Stimulated activated memory B cell treated with anti-CD40 and anti-IgM and Interleukin-4, amounts not matched to agents 10 μg/mL and 1 μg/mL and 100 μg/mL, for 72 hours (primary cell): Measurements from ENCODE around the gene TUBB.
"Not testable (repeated sequence)": the region's sequence is repeated elsewhere in the genome, so short reads cannot be mapped to it uniquely, and the experiment has no call there.

ENCODE experiments used
- ATAC-seq: fragments of 150-1000 bp; cut with Tn5 transposase; 2 replicates; pipeline ENCODE4 v1.10.0; 2021
- H3K27ac Mint-ChIP-seq: one replicate; pipeline ENCODE4 v1.8.0; 2022; ENCODE audit warnings: mild to moderate bottlenecking, mixed read lengths
- H3K27me3 Mint-ChIP-seq: one replicate; pipeline ENCODE4 v1.8.0; 2022; ENCODE audit warnings: mixed read lengths
- H3K36me3 Mint-ChIP-seq: one replicate; pipeline ENCODE4 v1.8.0; 2022; ENCODE audit warnings: mixed read lengths
- H3K4me1 Mint-ChIP-seq: one replicate; pipeline ENCODE4 v1.8.0; 2022; ENCODE audit warnings: mixed read lengths
- H3K4me3 Mint-ChIP-seq: one replicate; pipeline ENCODE4 v1.8.0; 2022; ENCODE audit warnings: mild to moderate bottlenecking, moderate library complexity, mixed read lengths
- H3K9me3 Mint-ChIP-seq: one replicate; pipeline ENCODE4 v1.8.0; 2022; ENCODE audit warnings: mixed read lengths

Gene TUBB

GRCh38 chr6:30722280-30723112 lies 2.3 kb downstream of the TUBB start:
- peaks cover 47% of the 10 kb centered on the region for H3K36me3 Mint-ChIP-seq
- no peak for ATAC-seq
- no peaks in the 10 kb centered on the region for H3K27me3 Mint-ChIP-seq

GRCh38 chr6:30723159-30723842 lies 3.1 kb downstream of the TUBB start:
- Mint-ChIP-seq H3K27ac (peak overlapping the region; percentile 94), H3K4me3 (peak overlapping the region; percentile 94), H3K4me1 (peaks cover 45% of the 10 kb centered on the region), H3K36me3 (peaks cover 54% of the 10 kb centered on the region)
- not testable (repeated sequence) for H3K9me3 Mint-ChIP-seq, H3K27me3 Mint-ChIP-seq, ATAC-seq

More at GRCh38 chr6:30722280-30723112, 2.3 kb downstream of the TUBB start:
- Mint-ChIP-seq H3K4me3 (peak overlapping the region; percentile 94), H3K4me1 (peaks cover 49% of the 10 kb centered on the region), H3K9me3 (no peaks in the 10 kb centered on the region), H3K27ac (peak overlapping the region; percentile 94)

GRCh38 chr6:30723843-30724741 lies 3.9 kb downstream of the TUBB start:
- peaks cover 54% of the 10 kb centered on the region for H3K36me3 Mint-ChIP-seq
- H3K4me1 Mint-ChIP-seq = peaks cover 45% of the 10 kb centered on the region
- not testable (repeated sequence) for ATAC-seq, H3K9me3 Mint-ChIP-seq, H3K27me3 Mint-ChIP-seq
- peak overlapping the region; percentile 3 for H3K27ac Mint-ChIP-seq
- peak overlapping the region; percentile 52 for H3K4me3 Mint-ChIP-seq

GRCh38 chr6:30724906-30725667 lies 4.9 kb downstream of the TUBB start:
- ATAC-seq = no peak
- Mint-ChIP-seq H3K4me3 (peak overlapping the region; percentile 1), H3K4me1 (peaks cover 42% of the 10 kb centered on the region), H3K36me3 (peaks cover 57% of the 10 kb centered on the region), H3K9me3 (no peaks in the 10 kb centered on the region), H3K27ac (peak overlapping the region; percentile 3), H3K27me3 (no peaks in the 10 kb centered on the region)

- no peaks in the 10 kb centered on the region for H3K27me3 Mint-ChIP-seq
- peak overlapping the region; percentile 3 for H3K27ac Mint-ChIP-seq
- H3K4me1 Mint-ChIP-seq = peaks cover 50% of the 10 kb centered on the region
- peaks cover 61% of the 10 kb centered on the region for H3K36me3 Mint-ChIP-seq
- no peak overlapping the region for H3K4me3 Mint-ChIP-seq
- no peaks in the 10 kb centered on the region for H3K9me3 Mint-ChIP-seq
- no peak for ATAC-seq
Observed at GRCh38 chr6:30725713-30726505, 5.8 kb downstream of the TUBB start.

- peaks cover 51% of the 10 kb centered on the region for H3K4me1 Mint-ChIP-seq
Observed at GRCh38 chr6:30726506-30727413, 6.6 kb downstream of the TUBB start.

GRCh38 chr6:30727920-30728553 lies 7.9 kb downstream of the TUBB start:
- H3K9me3 Mint-ChIP-seq = no peaks in the 10 kb centered on the region
- peaks cover 38% of the 10 kb centered on the region for H3K4me1 Mint-ChIP-seq
- no peaks in the 10 kb centered on the region for H3K27me3 Mint-ChIP-seq
- H3K36me3 Mint-ChIP-seq = peaks cover 52% of the 10 kb centered on the region
- no peak overlapping the region for H3K4me3 Mint-ChIP-seq
- ATAC-seq = no peak
- H3K27ac Mint-ChIP-seq = peak overlapping the region; percentile 62

More at GRCh38 chr6:30726506-30727413, 6.6 kb downstream of the TUBB start:
- H3K27me3 Mint-ChIP-seq = no peaks in the 10 kb centered on the region
- ATAC-seq = no peak
- H3K4me3 Mint-ChIP-seq = no peak overlapping the region
- peaks cover 56% of the 10 kb centered on the region for H3K36me3 Mint-ChIP-seq
- H3K27ac Mint-ChIP-seq = no peak overlapping the region
- H3K9me3 Mint-ChIP-seq = no peaks in the 10 kb centered on the region

- Mint-ChIP-seq H3K9me3 (no peaks in the 10 kb centered on the region), H3K27me3 (no peaks in the 10 kb centered on the region), H3K27ac (peak overlapping the region; percentile 53), H3K36me3 (peaks cover 35% of the 10 kb centered on the region), H3K4me3 (peak overlapping the region; percentile 1), H3K4me1 (peaks cover 25% of the 10 kb centered on the region)
- ATAC-seq = peak; percentile 91
Observed at GRCh38 chr6:30730601-30731435, 10.7 kb downstream of the TUBB start.

GRCh38 chr6:30732237-30732943 lies 12.2 kb downstream of the TUBB start:
- H3K4me3 Mint-ChIP-seq = no peak overlapping the region
- H3K9me3 Mint-ChIP-seq = no peaks in the 10 kb centered on the region
- ATAC-seq = no peak
- no peaks in the 10 kb centered on the region for H3K27me3 Mint-ChIP-seq
- H3K36me3 Mint-ChIP-seq = peaks cover 43% of the 10 kb centered on the region
- no peak overlapping the region for H3K27ac Mint-ChIP-seq
- H3K4me1 Mint-ChIP-seq = peaks cover 40% of the 10 kb centered on the region

GRCh38 chr6:30735668-30736314 lies 15.6 kb downstream of the TUBB start:
- Mint-ChIP-seq H3K9me3 (no peaks in the 10 kb centered on the region), H3K36me3 (peaks cover 39% of the 10 kb centered on the region), H3K4me3 (peak overlapping the region; percentile 33), H3K4me1 (peaks cover 39% of the 10 kb centered on the region), H3K27ac (peak overlapping the region; percentile 82), H3K27me3 (no peaks in the 10 kb centered on the region)
- ATAC-seq = peak; percentile 83

GRCh38 chr6:30738532-30738931 lies 18.4 kb downstream of the TUBB start:
- H3K4me1 Mint-ChIP-seq = peaks cover 55% of the 10 kb centered on the region
- H3K36me3 Mint-ChIP-seq = peaks cover 46% of the 10 kb centered on the region
- no peaks in the 10 kb centered on the region for H3K9me3 Mint-ChIP-seq
- H3K4me3 Mint-ChIP-seq = no peak overlapping the region
- no peaks in the 10 kb centered on the region for H3K27me3 Mint-ChIP-seq
- ATAC-seq = no peak
- no peak overlapping the region for H3K27ac Mint-ChIP-seq
